Mucosa of stomach (tissue), 1 donor: ENCODE results near the gene METTL26.

Experiments used
- H3K27me3 ChIP-seq: one replicate; pipeline ENCODE4 v1.7.0; 2013; ENCODE audit warnings: mild to moderate bottlenecking, low read length; ENCODE audit not compliant: control insufficient read depth, insufficient read depth
- H3K36me3 ChIP-seq: one replicate; pipeline ENCODE4 v1.7.0; 2013; ENCODE audit warnings: low read length; ENCODE audit not compliant: control insufficient read depth, insufficient read depth
- H3K4me1 ChIP-seq: one replicate; pipeline ENCODE4 v1.7.0; 2013; ENCODE audit warnings: mild to moderate bottlenecking, low read length; ENCODE audit not compliant: control insufficient read depth, insufficient read depth
- H3K4me3 ChIP-seq: one replicate; pipeline ENCODE4 v1.7.0; 2013; ENCODE audit warnings: low read length
- H3K9ac ChIP-seq: one replicate; pipeline ENCODE4 v1.7.0; 2013; ENCODE audit warnings: mild to moderate bottlenecking, low read length, moderate library complexity
- H3K9me3 ChIP-seq: one replicate; pipeline ENCODE4 v1.7.0; 2013; ENCODE audit warnings: mild to moderate bottlenecking, low read length, moderate library complexity; ENCODE audit not compliant: control insufficient read depth
- donor health status: Pancreatic carcinoma.

Gene METTL26

DNA sequence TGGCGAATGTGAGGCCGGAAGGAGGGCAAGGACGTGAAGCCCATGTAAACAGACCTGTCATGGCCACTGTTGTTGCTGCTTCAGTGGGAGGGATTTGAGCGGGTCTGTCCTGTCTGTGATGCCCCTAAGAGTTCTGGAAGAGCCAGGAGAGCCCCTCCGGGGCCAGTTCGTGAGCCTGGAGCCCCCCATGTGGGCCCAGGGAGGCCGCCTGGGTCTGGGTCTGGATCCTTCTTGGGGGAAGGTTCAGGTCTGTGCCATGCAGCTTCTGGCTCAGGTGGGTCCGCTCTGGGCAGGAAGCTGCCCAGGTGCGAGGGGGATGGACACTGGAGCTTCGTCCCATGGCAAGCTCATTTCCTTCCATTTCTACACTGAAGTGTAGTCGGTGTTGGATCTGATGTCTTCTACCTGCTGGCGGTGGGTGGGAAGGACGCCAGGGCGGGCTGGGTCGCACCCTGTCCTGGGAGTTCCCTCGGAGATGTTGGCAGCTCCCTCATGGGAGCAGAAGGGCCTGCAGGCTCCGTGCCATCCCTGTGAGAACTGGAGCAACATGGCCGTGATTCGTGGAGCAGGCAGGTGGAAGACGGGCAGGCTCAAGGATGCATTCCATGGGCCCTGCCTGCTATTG, 16.5 kb downstream of the METTL26 start:
- peaks cover 23% of the 10 kb centered on the region for H3K4me1 ChIP-seq
- no peaks in the 10 kb centered on the region for H3K9me3 ChIP-seq
- H3K9ac ChIP-seq: no peak overlapping the region
- H3K4me3 ChIP-seq: no peak overlapping the region
- H3K27me3 ChIP-seq: no peaks in the 10 kb centered on the region
- no peaks in the 10 kb centered on the region for H3K36me3 ChIP-seq

DNA sequence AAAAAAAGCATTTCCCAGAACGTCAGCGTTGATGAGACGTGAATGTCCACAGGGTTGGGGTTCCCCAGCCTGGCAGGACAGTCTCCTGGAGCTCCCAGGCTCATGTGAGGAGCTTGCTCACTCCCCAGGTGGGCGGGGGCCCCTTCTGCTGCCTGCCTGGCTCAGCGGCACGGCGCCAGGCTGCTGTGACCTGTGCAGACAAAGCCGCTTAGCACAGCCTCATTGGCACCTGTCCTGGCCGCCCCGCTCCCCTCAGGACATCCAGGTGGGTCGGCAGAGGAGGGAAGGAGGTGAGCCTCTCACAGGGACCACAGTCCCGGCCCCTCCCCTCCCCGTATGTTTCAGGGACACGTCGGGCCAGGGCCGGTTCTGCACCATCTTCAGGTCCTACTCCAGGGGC, 18.2 kb downstream of the METTL26 start:
- H3K4me1 ChIP-seq: peaks cover 23% of the 10 kb centered on the region
- no peaks in the 10 kb centered on the region for H3K27me3 ChIP-seq
- no peaks in the 10 kb centered on the region for H3K9me3 ChIP-seq
- no peak overlapping the region for H3K4me3 ChIP-seq
- H3K9ac ChIP-seq: no peak overlapping the region
- H3K36me3 ChIP-seq: no peaks in the 10 kb centered on the region

DNA sequence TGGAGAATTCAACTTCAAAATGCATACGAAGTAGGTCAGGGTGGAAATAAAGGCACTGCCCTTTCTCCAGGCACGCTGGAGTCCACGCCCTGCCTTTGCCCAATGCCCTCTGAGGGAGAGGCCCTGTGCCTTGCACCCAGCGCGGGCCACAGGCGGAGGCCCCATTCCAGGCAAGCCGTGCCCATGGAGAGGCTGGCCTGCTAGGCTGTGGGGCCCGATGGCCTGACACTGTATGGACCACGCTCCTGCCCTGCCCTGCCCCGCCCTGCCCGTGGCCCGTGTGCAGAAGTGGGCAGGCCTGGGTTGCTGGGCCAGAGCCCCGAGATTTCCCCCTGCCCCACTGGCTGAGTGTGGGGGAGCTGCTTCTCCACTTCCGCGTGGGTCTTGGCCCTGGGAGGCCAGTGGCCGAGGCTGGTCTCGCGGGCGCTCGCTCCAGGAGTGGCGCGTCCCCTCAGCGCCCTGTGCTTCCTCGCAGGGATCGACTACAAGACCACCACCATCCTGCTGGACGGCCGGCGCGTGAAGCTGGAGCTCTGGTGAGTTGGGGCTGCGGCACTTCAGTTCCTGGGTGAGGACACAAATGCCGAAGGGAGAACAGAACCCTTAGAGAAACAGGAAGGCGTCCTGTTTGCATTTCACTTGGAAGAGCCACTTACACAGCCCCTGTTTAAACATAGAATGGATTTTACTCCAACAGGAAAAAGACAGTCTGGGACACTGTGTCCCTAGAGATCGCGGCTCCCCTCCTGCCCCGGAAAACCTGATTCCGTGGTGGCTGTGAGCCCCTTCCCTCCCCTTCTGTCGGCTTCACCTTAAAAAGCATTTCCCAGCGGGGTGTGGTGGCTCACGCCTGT, 19.1 kb downstream of the METTL26 start:
- Histone ChIP-seq H3K4me1 (peaks cover 18% of the 10 kb centered on the region), H3K4me3 (no peak overlapping the region), H3K9ac (no peak overlapping the region), H3K9me3 (no peaks in the 10 kb centered on the region), H3K36me3 (no peaks in the 10 kb centered on the region), H3K27me3 (no peaks in the 10 kb centered on the region)

DNA sequence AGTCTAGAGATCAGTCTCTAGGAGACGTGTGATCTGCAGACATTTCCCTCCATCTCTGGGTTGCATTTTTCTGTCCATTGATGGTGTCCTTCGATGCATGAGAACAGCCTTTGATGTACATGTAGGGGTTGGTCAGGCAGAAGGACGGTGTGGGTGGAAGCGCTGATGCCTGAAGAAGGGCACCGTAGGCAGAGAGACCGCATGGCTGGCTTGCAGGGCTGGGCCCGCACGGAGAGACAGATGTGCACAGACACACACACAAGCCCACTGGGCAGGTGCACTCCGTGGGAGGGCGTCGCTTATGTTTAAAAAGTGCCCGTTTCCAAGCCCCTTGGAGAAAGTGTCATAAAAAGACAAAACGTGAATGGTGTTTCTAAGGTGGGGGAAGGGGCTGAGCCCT, 21.0 kb downstream of the METTL26 start:
- Histone ChIP-seq H3K27me3 (no peaks in the 10 kb centered on the region), H3K9me3 (no peaks in the 10 kb centered on the region), H3K9ac (no peak overlapping the region), H3K4me1 (peaks cover 23% of the 10 kb centered on the region), H3K4me3 (no peak overlapping the region), H3K36me3 (no peaks in the 10 kb centered on the region)

DNA sequence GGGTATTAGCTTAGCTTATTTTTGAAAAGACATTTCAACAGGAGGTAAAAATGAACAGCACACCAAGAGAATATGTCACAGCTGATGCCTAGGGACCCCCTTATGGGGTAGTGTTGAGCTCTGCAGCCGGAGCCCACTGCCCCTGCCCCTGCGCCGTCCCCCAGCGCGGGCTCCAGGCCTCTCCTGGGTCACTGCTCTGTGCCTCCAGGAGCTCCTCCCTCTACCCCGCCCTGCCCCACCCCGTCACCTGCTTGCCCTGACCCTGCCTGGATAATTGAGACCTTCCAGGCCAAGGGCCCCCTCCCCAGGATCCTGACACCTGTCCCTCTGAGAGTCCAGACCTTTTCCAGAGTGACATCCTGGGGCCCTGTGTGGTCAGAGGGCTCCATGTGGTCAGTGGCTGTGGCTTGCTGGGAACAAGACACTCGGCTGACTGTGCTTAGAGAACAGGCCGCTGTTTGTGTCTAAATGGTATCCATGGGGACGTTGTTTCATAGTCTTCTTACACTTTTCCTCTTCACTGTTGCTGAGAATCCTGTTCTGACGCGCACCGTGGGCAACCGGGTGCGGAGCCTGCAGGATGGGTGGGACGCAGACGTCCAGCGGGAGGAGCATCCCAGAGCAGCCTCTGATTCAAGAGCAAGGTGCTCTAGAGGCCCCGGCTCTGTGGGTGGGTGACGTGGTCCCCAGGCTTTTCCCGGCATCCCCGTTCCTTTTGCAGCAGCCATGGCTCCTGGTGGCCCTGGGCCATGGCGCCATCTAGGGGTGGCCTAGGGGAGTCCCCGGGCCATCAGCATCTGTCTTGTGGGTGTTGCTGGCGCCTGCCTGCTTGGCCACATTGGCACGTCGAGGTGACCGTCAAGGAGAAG, 25.4 kb downstream of the METTL26 start:
- no peak overlapping the region for H3K4me3 ChIP-seq
- no peaks in the 10 kb centered on the region for H3K9me3 ChIP-seq
- H3K9ac ChIP-seq: peak overlapping the region; percentile 22

DNA sequence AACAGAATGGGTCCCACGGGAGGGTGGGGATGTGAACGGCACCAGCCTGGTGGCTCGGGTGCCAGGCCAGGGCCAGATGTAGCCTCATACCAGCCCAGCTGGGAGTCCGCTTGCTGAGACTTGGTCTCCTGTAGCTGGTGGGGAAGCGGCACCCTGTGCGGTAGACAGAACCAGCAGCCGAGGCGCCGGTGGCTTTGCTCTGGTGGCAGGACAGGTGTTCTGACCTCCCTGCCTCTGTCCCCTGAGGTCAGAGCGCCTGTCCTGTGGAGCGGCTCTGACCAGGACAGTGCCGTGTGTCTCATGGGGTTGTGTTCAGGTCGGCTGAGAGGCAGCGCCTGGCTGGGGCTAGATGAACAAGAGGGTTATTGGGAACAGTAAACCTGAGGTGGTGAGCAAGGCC, 26.1 kb downstream of the METTL26 start:
- no peak overlapping the region for H3K4me3 ChIP-seq
- H3K9ac ChIP-seq: peak overlapping the region; percentile 22
- peaks cover 24% of the 10 kb centered on the region for H3K4me1 ChIP-seq
- no peaks in the 10 kb centered on the region for H3K36me3 ChIP-seq
- H3K9me3 ChIP-seq: no peaks in the 10 kb centered on the region
- H3K27me3 ChIP-seq: no peaks in the 10 kb centered on the region

More for the DNA sequence above, 25.4 kb downstream of the METTL26 start:
- Histone ChIP-seq H3K27me3 (no peaks in the 10 kb centered on the region), H3K36me3 (no peaks in the 10 kb centered on the region), H3K4me1 (peaks cover 24% of the 10 kb centered on the region)

DNA sequence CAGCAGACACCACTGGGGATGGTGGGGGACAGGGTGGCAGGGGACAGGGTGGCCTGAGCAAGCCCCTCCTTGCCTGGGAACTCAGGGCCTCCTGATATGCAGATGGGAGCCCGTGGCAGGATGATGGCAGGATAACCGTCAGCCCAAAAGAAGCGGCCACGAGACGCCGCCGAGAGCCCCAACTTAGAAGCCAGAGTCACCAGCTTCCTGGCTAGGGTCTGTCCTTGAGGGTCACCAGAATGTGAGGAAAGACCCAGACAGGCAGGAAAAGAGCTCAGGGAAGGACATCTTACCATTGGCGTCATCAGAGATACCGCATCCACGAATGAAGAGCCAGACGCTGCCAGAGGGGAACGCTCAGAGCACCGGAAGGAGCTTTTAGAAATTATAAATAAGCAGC, 26.8 kb downstream of the METTL26 start:
- Histone ChIP-seq H3K4me3 (no peak overlapping the region), H3K9ac (no peak overlapping the region), H3K27me3 (no peaks in the 10 kb centered on the region), H3K4me1 (peaks cover 24% of the 10 kb centered on the region), H3K36me3 (no peaks in the 10 kb centered on the region), H3K9me3 (no peaks in the 10 kb centered on the region)

DNA sequence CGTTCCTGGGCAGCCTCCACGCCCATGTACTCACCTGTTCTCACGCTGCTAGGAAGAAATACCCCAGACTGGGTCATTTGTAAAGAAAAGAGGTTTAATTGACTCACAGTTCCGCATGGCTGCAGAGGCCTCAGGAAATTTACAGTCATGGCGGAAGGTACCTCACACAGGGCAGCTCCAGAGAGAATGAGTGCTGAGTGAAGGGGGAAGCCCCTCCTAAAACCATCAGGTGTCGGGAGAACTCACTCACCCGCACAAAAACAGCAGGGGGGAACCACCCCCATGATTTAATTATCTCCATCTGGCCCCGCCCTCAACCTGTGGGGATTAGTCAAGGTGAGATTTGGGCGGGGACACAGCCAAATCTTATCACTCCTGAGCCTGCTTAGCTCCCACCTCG, 28.1 kb downstream of the METTL26 start:
- Histone ChIP-seq H3K9me3 (no peaks in the 10 kb centered on the region), H3K9ac (no peak overlapping the region), H3K4me3 (no peak overlapping the region), H3K4me1 (peaks cover 24% of the 10 kb centered on the region), H3K27me3 (no peaks in the 10 kb centered on the region), H3K36me3 (no peaks in the 10 kb centered on the region)

DNA sequence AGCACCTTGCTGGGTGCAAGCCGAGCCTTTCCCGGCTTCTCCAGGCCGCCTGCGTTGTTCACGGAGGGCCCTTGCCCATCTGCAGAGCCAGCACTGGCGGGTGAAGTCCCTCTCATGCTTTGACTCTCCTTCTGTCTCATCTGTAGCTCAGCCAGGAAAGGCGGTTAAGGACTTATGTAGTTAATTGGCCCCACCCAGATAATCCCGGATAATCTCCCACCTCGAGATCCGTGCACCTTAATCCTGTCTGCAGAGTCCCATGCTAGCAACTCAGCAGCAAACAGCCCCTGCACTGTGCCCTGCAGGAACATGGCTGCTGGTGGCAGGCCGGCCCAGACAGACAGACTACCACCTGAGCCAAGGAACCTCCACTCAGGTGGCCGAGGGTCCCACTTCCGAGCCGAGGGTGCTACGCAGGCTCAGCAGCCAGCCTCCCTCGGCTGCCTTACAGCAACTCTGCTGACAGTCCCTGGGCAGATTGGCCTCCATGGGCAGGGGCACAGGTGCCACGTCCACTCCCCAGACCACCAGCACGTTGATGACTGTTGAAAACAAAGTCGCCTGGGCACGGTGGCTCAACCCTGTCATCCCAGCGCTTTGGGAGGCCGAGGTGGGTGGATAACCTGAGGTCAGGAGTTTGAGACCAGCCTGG, 29.3 kb downstream of the METTL26 start:
- no peak overlapping the region for H3K4me3 ChIP-seq
- H3K9me3 ChIP-seq: no peaks in the 10 kb centered on the region
- peaks cover 24% of the 10 kb centered on the region for H3K4me1 ChIP-seq
- H3K9ac ChIP-seq: no peak overlapping the region
- H3K27me3 ChIP-seq: no peaks in the 10 kb centered on the region
- H3K36me3 ChIP-seq: no peaks in the 10 kb centered on the region

DNA sequence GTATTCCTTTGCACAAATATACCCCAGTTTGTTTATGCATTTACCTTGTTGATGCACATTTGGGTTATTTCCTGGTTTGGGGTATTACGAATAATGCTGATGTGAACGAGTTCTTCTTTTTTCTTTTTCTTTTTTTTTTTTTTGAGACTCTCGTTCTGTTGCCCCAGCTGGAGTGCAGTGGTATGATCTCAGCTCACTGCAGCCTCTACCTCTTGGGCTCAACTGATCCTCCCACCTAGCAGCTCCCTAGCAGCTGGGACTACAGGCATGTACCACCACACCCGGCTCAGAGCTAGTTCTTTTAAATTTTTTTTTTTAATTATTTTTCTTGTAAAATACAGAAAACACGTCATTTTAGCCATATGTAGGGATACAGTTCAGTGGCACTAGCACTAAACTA, 32.2 kb downstream of the METTL26 start:
- no peak overlapping the region for H3K4me3 ChIP-seq
- H3K36me3 ChIP-seq: no peaks in the 10 kb centered on the region
- H3K9ac ChIP-seq: no peak overlapping the region
- peaks cover 12% of the 10 kb centered on the region for H3K4me1 ChIP-seq
- no peaks in the 10 kb centered on the region for H3K27me3 ChIP-seq
- no peaks in the 10 kb centered on the region for H3K9me3 ChIP-seq

DNA sequence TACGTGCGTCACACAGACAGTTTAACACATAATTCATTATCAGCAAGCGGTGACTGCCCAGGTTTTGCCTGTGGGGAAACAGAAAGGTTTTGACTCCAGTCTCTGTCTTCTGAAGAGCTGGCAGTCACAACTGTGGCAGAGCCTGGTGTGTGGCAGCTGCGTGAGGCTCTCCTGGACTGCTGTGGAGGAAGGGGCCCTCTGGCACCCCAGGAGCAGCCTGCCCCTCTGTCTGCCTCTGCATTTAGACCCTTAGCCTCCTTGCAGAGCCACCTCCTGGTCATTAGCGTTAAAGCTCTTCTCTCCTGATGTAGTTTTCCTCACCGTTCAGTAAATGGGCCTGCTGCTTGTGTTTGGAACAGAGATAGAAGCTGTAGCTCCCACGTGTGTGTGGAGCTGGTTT, 35.3 kb downstream of the METTL26 start:
- peaks cover 16% of the 10 kb centered on the region for H3K4me1 ChIP-seq
- no peaks in the 10 kb centered on the region for H3K36me3 ChIP-seq
- no peaks in the 10 kb centered on the region for H3K27me3 ChIP-seq
- no peak overlapping the region for H3K4me3 ChIP-seq
- no peaks in the 10 kb centered on the region for H3K9me3 ChIP-seq
- no peak overlapping the region for H3K9ac ChIP-seq
